NCI-H2196 (cell line): ENCODE data around the gene CCDC92B.
"Not testable (repeated sequence)": the region's sequence is repeated elsewhere in the genome, so short reads cannot be mapped to it uniquely, and the experiment has no call there.

Experiments used
- DNase-seq: peaks from one replicate; lab custom pipeline; 2025; ENCODE audit not compliant: unreplicated experiment; lab: John Stamatoyannopoulos, UW

CCDC92B gene

DNA sequence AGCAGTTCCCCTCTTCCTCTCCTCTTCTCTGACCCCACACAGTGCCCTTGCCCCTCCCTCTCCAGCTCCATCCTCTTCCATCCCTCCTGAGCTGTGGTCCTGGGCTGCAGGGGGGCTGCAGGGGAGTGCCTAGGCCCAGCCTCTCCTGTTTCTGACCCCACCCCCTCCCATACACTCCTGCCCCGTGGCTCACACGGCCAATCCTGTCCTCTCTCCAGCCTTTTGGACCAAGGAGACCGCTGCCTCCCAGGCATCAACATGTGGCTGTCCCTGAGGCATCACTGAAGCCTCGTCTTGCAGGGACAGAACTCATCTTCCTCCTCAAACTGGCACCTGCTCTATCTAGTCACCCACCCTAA is 44.6 kb downstream of the CCDC92B start:
- no peak for DNase-seq

- no peak for DNase-seq
Measured at GRCh38 chr17:2704031-2704889, 45.2 kb downstream of the CCDC92B start.

DNA sequence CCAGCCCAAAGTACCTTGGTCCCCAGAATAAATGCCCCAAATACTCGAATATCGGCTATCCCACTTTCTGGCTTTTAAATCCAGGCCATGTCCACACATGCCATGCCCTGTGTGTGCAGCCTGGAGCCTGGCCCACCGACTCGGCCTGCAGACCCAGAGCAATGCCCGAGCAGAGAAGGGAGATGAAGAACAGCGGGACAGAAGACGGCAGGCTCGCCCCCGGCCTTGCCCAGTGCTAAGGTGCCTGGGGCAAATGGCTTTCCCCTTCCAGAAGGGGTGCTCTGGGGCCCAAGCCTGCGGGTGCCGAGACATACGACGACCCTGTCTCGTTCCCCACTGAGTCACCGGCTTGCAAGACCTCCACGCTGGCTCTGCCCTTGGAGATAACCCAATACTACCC is 45.8 kb downstream of the CCDC92B start:
- no peak for DNase-seq

GRCh38 chr17:2703181-2703580 is 46.3 kb downstream of the CCDC92B start:
- no peak for DNase-seq

DNA sequence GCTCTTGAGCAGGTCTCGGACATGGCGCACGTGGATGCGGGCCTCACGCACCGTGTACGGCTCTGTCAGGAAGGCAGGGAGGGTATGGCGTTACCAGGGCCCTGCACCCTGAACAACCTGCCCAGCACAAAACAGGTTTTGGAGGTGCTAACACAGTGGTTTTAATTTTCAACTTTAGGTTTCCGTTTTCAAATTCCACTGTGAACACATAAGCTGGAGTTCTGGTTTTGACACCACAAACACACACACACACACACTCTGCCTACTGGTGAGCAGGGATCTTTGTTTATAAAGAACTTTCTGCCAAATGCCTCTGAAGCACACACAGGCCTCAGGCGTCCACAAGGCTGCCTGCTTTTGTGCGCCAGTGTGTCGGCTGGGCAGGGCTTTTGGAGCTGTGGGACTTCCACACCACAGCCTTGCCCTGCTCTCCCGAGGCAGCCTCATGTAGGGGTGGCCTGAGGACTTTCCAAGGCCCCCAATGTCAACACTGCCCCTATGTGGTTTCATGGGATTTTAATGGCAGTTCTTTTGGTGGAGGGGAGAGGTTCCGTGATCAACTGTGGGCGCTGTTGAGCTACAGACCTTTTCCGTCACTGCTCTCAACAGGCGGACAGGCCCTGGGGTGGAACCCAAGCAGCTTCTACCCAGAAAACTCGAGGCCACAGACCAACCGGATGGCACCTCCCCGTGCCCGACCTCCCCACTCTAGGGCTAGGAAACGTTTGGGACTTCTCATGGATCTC is 47.3 kb downstream of the CCDC92B start:
- no peak for DNase-seq

- DNase-seq, result no peak
Measured at GRCh38 chr17:2701161-2701995, 48.1 kb downstream of the CCDC92B start.

- no peak for DNase-seq
Measured at GRCh38 chr17:2700491-2701141, 48.8 kb downstream of the CCDC92B start.

DNA sequence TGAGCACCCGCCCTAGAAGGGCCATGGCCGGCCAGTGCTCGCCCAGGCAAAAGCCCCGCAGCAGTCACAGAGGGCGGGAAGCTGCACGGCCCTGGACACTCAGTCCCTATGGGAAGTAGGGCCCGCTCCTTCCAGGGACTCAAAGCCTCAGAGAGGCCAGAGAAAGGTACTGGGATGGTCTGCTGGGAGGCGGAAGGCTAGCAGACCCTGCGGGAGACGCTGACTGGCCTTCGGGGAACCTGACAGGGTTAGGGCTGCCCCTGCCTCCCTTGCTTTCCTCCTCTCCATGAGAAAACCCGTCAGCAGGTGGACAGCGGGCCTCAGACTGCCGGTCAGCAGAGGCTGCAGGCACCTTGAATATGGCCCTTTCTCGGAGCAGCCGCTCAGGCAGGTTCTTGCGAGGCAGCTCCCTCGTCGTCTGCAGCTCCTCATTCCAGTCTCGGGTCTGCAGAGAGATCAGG is 49.4 kb downstream of the CCDC92B start:
- DNase-seq, result no peak

DNA sequence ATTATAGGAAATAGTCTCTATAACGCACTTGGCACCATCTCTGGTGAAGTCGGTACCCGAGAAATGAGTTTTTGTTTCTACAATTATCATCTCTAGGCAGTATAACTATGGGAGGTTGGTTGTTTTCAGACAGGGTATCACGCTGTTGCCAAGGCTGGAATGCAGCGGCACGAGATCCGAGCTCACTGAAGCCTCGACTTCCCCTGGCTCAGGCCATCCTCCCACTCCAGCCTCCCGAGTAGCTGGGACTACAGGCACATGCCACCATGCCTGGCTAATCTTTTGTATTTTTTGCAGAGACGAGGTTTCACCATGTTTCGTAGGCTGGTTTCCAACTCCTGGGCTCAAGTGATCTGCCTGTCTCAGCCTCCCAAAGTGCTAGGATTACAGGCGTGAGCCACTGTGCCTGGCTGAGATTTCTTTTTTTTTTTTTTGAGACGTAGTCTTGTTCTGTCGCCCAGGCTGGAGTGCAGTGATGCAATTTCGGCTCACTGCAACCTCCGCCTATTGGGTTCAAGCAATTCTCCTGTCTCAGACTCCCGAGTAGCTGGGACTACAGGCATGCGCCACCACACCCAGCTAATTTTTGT is 50.1 kb downstream of the CCDC92B start:
- not testable (repeated sequence) for DNase-seq

DNA sequence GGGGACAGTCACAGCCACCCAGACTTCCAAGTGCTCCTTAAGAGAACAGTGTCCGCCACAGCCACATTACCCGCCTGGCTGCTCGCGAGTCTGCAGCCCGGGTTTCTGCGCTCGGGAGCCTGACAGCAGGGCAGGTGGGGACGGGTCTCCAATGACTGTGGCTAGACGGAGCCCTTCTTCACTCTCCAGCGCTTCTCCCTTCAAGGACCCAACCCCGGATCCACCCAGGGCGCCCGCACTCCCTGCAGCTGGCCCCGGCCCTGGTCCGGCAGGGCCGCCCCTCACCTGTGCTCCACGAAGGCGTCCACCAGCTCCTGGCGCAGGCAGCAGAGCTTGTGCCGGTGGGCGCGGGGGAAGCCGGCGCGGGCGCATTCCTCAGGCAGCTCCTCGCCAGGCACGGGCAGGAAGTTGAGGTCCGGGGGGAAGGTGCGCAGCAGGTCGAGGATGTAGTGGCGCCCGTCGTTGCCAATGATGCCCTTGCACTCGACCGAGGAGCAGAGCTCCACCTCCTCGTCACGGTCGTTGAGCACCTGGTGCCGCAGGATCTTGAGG is 51.8 kb downstream of the CCDC92B start:
- no peak for DNase-seq

GRCh38 chr17:2695961-2696760 is 53.3 kb downstream of the CCDC92B start:
- no peak for DNase-seq

DNA sequence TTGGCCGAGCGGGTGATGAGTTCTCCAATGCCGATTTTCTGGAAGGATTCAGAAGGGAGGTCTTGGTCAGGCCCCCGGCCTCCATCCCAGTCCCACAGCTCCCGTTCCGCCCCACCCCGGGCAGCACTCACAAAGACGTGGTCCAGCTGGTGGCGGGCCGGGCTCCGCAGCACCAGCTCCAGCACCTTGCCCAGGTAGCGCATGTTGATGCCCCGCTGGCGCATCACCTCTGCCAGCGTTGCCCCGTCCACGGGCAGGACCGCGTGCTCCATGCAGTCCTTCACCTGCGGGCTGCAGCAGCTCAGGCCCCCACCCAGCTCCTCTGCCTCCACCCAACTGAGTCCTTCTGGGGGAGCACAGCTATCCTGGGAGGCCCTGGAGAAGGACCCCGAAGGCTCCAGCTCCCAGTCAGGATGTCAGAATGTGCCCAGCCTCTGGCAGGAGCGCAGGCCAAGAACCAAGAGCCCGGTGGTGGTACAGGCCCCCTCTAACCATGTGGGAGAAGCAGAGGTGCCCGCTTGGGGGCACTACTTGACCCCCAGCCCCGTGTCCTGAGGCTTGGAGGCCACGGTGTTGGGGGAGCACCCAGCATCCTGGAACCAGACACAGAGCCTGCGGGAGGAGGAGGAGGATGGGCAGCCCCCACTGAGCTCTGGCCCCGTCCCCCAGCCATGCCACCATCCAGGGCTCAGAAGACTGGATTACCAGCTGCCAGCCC is 54.0 kb downstream of the CCDC92B start:
- no peak for DNase-seq

DNA sequence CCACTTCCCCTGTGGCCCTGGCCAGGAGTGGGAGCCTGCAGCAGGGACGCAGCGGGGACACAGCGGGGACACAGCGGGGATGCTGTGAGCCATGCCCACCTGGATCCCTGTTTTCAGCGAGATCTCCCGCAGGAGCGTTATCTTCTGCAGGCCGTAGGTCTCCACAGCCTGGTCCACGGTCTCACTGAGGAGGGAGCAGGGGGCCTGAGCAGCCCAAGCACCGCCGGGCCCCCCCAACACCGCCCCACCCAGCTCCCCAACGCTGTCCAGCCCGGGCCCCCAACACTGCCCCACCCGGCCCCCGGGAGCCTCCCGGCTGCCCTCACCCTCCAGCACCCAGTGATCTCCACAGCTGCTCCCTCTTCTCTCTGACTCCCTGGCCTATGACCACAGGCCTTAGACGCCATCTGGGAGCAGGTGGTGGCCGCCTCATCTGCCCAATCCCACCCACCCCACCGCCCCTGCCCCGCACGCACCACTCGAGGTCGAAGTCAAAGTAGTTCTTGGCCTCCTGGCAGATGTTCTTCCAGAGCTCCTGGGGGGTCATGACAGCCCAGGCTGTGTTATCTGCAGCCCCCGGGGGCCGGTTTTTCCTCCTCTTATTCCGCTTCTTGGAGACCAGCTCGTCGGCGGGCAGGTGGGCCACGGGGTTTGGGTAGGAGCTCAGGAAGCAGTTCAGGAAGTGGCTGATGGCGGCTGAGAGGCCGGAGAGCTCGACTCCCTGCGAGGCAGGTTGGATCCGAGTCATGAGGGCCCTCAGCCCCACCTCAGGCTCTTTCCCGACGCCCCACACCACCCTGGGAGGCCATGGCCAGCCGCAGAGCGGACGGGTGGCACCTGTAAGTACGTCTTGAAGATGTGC is 54.8 kb downstream of the CCDC92B start:
- DNase-seq, result no peak

DNA sequence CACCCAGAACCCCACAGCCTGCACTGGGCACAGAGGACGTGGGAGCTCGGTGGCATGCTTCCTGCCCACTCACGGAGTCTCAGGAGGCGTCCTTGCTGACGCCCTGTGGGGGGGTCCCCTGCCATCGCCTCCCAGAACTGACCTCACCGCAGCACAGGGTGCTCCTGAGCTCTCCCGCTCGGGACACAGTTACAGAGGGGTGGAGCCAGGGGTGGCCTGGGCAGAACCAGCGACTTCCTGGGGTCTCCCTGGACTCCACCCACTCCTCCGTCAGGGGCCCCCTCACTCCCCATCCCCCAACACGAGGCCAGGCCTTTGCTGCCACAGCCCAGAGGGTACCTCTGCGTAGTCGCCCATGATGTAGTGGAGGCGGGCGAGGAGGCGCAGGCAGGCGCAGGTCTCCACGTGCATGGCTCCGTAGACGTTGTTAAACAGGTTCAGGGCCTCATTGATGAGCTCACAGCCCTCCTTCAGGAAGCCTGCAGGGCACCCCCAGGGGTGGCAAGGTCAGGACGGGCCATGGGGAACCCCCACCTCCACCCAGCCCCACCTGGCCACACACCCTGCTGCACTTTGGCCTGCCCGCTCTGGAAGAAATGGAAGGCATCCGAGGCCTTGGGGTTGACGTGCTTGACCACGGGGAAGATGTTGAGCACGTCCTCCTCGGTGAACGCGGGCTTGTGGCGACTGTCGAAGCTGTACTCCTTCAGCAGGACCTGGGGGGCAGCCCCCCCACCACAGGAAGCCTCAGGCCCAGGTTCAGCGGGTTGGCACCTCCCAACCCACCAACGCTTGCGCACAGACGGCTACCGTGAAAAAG is 55.7 kb downstream of the CCDC92B start:
- no peak for DNase-seq

GRCh38 chr17:2692781-2693135 is 56.7 kb downstream of the CCDC92B start:
- no peak for DNase-seq

- DNase-seq, result no peak
Measured at GRCh38 chr17:2691965-2692780, 57.3 kb downstream of the CCDC92B start.
